NCI-H146 treated with DMSO at 0.1 percent for 48 hours (cell line): ENCODE measurements around the gene EIF1AX.
"Not testable (repeated sequence)": the region's sequence is repeated elsewhere in the genome, so short reads cannot be mapped to it uniquely, and the experiment has no call there.

Source experiments
- DNase-seq: peaks from one replicate; lab custom pipeline; 2025; ENCODE audit not compliant: unreplicated experiment; lab: John Stamatoyannopoulos, UW

EIF1AX gene

GRCh38 chrX:20141281-20142220, at the start of gene EIF1AX:
Gene EIF1AX (minus strand): TSS chrX:20141838. CDS start chrX:20141640, 198 bp downstream.
- peak; percentile 94 for DNase-seq

- no peak for DNase-seq
Measured at GRCh38 chrX:20189171-20189570, 47.5 kb upstream of the EIF1AX start.

DNA sequence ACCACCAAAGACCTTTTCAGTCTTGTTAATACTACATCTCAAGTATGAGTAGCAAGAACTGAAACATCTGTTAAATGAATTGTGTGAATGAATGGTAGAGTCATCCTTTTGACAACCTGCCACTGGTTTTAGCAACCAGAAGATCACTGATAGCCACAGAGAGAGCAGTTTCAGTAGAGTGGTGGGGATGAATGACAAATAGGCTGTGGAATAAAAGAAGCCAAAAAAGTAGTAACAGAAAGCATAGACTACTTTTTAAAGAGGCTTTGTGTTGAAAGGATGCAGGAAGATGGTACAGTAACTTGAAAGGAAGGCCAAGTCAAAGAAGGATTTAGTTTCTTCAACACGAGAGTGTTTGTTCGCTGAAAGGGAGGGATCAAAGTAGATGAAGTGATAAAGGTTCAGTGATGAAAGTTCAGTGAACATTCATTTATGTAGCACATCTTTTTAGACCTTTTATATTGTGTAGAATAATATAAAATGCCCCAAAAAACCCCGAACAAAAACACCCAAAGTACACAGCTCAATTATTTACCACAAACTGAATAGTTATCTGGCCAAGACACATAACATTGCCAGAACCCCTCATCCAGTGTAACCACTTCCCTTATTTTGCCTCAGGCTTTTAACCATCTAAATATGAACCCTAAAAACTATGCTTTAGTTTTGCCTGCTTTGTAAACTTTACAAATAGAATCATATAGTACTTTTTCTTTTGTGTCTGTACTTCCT, 40.1 kb upstream of the EIF1AX start:
- DNase-seq, result no peak

DNA sequence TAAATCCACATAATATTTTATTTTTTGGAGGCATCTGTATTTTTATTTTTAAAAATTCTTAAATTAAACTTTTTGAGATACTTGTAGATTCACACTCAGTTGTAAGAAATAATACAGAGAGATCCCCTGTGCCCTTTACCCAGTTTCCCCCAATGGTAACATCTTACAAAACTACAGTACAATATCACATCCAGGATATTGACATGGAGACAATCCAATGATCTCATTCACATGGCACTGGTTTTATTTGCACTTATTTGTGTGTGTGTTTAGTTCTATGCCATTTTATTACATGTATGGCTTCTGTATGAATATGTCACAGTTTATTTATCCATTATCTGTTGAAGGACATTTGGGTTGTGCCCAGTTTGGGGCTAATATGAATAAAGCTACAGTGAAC, 35.5 kb upstream of the EIF1AX start:
- no peak for DNase-seq

DNA sequence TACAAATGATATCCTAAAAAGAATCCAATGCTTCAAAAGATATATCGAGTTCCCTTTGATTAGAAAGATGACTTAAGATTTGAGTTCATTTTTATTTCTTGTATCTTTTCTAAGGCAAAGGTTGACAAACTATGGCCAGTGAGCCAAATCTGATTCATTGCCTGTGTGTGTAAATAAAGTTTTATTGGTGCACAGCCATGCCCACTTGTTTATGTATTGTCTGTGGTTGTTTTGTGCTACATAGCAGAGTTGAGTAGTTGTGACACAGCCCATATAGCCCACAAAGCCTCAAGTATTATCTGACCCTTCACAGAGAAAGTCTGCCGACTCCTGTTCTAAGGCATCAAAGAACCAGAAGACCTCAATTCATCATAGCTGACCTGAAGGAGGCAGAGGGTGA, 32.2 kb upstream of the EIF1AX start:
- no peak for DNase-seq

DNA sequence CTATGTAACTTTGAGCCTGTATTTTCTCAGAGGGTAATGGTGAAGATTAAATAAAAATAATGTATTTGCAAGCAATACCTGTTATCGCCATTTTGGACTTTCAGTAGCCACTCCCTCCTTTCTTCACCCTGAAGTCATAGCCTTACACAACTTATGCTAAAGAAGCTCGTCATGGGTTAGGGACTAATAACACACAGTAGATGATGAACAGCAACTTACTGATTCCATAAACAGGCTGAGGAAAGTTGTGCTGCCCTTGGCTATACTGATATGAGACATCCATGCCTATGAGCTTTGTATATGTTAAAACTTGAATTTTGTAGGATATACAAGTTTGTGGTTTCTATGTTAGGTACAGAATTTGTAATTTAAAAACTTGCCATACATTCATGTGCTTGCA, 31.7 kb upstream of the EIF1AX start:
- no peak for DNase-seq

GRCh38 chrX:20171887-20172286, 30.2 kb upstream of the EIF1AX start:
- DNase-seq, result no peak

DNA sequence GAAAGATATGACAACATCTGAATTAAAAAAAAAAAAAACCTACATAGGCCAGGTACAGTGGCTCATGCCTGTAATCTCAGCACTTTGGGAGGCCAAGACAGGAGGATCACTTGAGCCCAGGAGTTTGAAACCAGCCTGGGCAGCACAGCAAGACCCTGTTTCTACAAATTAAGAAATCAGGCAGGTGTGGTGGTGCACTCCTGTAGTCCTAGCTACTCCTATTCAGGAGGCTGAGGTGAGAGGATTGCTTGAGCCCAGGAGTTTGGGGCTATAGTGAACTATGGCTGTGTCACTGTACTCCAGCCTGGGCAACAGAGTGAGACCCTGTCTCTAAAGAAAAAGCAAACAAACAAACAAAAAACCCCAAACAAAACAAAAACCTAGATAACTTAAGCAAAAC, 20.9 kb upstream of the EIF1AX start:
- not testable (repeated sequence) for DNase-seq

DNA sequence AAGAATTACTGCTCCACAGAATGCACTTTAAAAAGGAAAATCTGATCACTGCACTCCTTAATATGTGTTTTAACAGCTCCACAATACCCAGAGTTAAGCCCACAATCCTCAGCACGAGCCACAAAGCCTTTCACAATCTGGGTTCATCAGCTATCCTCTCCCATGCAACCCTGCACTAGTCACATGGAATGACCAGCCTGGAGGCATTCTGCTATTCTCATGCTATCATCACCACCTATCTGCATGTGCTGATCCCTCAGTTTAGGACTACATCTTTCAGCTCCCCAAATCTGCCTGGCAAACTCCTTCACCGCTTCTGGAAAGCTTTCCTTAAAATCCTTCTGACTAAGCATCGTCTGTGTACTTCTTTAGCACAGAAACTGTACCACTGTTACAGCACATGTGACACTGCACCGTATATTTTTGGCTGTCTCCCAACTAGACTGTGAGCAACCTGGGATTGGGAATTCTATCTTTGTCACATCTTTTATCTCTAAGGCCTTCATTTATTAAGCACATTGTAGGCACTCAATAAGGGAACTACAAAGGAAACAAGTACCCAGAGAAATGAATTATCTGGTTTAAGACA, 18.3 kb upstream of the EIF1AX start:
- DNase-seq, result no peak

- no peak for DNase-seq
Measured at GRCh38 chrX:20151689-20152088, 10.1 kb upstream of the EIF1AX start.

GRCh38 chrX:20149326-20149725, 7.7 kb upstream of the EIF1AX start:
- no peak for DNase-seq

DNA sequence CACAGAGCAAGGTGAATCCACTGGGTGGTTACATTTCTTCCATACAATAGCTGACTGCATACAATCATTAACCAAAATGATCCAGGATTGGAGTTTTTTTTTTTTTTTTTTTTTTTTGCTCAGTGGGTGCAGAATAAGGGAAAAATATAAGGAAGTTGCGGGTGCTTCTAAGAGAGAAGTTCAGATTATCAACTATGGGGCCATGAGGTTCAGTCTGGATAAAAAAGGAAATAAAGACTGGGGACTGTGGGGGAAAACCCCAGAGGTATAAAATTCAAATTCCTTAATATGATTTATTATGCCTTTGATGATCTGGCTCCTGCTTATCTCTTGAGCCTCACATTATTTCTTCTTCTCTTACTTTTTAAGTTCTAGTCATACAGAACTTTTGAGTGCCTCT, 5.9 kb upstream of the EIF1AX start:
- DNase-seq, result no peak

DNA sequence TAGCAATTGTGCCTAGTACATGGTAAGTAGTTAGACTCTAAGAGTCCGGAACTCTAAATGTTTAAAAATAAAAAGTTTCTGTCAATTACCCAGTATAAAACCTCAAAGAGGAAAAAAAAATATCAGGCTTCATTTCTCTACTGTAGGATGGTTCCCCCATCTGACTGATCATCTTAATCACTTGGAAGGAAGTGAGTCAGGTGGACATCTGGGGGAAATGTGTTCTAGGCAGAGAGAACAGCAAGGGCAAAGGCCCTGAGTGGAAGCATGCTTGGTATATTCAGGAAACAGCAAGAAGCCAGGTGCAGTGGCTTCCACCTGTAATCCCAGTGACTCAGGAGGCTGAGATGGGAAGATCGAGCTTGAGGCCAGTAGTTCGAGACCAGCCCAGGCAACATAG, 2.9 kb upstream of the EIF1AX start:
- DNase-seq, result no peak

DNA sequence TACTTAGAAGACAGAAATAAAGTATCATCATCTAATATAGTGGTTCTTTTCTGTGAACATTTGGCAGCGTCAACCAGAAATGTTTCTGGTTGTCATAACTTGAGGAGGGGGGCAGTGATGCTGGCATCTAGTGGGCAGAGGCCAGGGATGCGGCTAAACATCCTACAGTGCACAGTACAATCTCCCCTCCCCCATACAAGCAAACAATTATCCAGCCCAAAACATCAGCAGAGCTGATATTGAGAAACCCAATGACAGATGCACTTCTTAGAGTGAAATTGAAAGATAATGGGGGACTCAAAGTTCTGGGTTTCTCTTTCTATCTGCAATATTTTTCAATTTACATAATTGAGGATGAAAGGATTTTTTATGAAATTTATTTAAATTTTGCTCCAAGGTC, 1.9 kb upstream of the EIF1AX start:
- DNase-seq, result no peak

- DNase-seq, result no peak
Measured at GRCh38 chrX:20143111-20143510, 1.5 kb upstream of the EIF1AX start.

DNA sequence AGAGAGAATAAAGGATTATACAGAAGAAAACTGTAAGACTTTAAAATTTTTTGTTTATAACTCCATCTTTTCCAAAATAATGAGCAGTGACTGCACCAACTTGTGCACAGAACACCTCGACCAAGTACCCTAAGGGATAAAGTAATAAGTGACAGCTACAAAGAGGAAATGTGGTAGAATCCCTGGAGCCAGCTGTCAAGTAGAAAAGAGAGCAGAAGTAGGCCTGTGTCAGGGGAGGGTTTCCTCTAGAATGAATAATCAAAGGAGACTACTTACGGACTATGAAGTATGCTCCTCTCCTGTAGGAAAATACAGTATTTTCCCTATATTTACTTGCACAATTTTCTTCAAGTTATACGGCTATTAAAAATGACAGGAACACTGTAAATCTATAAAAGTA, 1.2 kb downstream of the EIF1AX start:
- DNase-seq, result no peak

DNA sequence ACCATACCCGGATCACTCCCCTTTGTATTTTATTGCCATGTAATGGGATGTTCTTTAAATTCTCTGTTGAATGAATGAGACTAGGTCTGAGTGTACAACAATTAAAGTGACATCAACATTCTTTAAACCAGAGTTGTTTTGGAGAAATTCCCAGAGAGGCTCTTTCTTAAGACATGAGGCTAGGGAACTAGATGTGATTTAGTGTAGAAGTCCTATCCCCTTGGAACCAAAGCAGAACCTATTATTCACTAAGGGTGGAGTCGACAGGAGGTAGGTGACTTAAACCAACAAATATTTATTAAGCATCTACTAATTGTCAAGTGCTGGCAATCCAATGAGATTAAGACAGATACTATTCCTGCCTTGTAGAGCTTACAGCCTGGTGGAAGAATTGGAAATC, 1.7 kb downstream of the EIF1AX start:
- DNase-seq, result no peak

- DNase-seq, result no peak
Measured at GRCh38 chrX:20135944-20136343, 5.7 kb downstream of the EIF1AX start.

DNA sequence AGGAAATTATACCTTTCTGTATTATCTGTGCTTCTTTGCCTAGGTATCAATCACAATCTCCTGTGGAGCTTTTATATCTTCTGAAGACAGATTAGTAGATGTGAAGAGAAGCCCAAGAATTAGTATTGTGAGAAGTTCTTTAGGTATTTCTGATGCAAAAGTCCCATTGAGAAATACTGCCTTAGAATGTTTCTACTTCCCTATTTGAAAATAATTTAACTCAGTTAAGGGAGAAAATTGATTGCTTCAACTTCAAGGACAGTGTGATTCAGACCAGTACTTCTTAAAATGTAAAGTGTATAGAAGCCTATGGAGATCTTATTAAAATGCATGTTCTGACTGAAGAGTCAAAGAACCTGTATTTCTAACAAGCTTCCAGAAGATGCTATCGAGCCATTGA, 9.0 kb downstream of the EIF1AX start:
- no peak for DNase-seq

DNA sequence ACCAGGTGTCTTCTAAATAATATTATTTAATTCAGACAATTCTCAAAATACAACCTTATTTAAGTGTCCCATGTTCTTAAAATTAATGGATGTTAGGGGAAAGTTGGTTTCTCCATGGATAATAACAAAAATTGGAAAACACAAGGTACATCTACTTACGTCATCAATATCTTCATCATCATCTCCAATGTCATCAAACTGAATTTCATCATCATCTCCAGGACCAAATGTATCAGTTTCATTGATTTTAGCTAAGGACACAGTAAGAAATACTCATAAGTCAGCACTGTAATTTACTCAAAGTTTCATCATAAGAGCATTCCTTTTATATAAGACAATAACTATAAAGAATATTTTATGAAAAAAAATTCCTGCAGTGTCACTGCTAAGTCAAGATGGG, 11.3 kb downstream of the EIF1AX start:
- no peak for DNase-seq

- no peak for DNase-seq
Measured at GRCh38 chrX:20129547-20129946, 12.1 kb downstream of the EIF1AX start.

DNA sequence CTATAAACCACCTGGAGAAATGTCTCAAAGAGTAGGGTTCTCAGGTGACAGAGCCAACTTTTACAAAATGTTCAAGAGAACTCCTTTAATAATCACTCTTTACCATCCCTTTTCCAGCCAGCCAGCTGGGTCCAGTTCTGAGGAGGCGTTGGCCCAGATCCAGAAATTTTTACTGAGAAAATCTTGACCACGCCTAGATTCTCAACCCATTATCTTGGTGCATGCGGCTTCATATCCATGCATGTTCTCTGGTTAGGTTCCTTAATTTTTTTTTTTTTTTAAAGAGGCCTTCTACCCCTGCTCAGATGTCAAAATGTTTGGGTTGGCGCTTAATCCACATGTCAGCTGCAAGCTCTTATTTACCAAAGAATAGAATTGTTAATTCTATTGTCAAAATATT, 13.0 kb downstream of the EIF1AX start:
- no peak for DNase-seq
